K562 (cell line): ENCODE results near the gene DNAH3. TPM values are rescaled to one million over a fixed set of nuclear protein-coding genes. Genes with fewer than 3 reads are reported as not detected.

Experiments
- ATF2 ChIP-seq: sonication (generic); formaldehyde crosslinking; IDR thresholded peaks from 2 replicates; pipeline ENCODE4 v1.8.1; 2022; ENCODE audit warnings: missing genetic modification reagents
- CLOCK ChIP-seq: fragments of 250-450 bp; sonication (Bioruptor Pico); IDR thresholded peaks from 2 replicates; pipeline ENCODE4 v1.4.0; 2020; ENCODE audit warnings: mild to moderate bottlenecking, moderate library complexity, borderline replicate concordance
- DACH1 ChIP-seq: fragments of 450-650 bp; IDR thresholded peaks from 2 replicates; pipeline ENCODE4 v1.6.1; 2018; ENCODE audit not compliant: partially characterized antibody
- FOXM1 ChIP-seq, 2 experiments: fragments of 450-650 bp in 1 of 2; sonication (generic) in 1 of 2; formaldehyde crosslinking in 1 of 2; IDR thresholded peaks; 2 replicates each; pipeline versions ENCODE4 v1.6.1 to v1.9.0; 2017 to 2022; ENCODE audit warnings: low read depth in 2 of 2, mild to moderate bottlenecking in 2 of 2, missing genetic modification reagents in 1 of 2, moderate library complexity in 1 of 2
- MCM3 ChIP-seq: fragments of 450-650 bp; IDR thresholded peaks from 2 replicates; pipeline ENCODE4 v1.6.1; 2016
- NR4A1 ChIP-seq, 2 experiments: fragments of 250-450 bp in 1 of 2; fragments of 450-650 bp in 1 of 2; sonication (Bioruptor Pico) in 1 of 2; IDR thresholded peaks; 2 replicates each; pipeline versions ENCODE4 v1.4.0 to v1.6.1; 2016 to 2020; ENCODE audit warnings: mild to moderate bottlenecking in 2 of 2, missing compliant biosample characterization in 1 of 2, missing genetic modification characterization in 1 of 2, moderate library complexity in 1 of 2
- PML ChIP-seq: IDR thresholded peaks from 2 replicates; pipeline ENCODE4 v1.6.1; 2012; ENCODE audit warnings: low read length, inconsistent platforms
- POLR3G ChIP-seq: IDR thresholded peaks from 2 replicates; pipeline ENCODE4 v1.6.1; 2011; ENCODE audit not compliant: insufficient read length, insufficient replicate concordance; ENCODE audit errors: extremely low read depth
- ZBTB11 ChIP-seq, 3 experiments: fragments of 200-800 bp in 1 of 3; fragments of 250-450 bp in 1 of 3; fragments of 450-650 bp in 1 of 3; sonication (Bioruptor Pico) in 1 of 3; sonication (Bioruptor generic) in 1 of 3; formaldehyde crosslinking in 1 of 3; IDR thresholded peaks; 2 replicates each; pipeline versions ENCODE4 v1.6.1 to v1.8.0; 2016 to 2022; ENCODE audit warnings: mild to moderate bottlenecking in 2 of 3, missing genetic modification characterization in 2 of 3, missing compliant biosample characterization in 1 of 3, moderate library complexity in 1 of 3
- ZMIZ1 ChIP-seq, 2 experiments: fragments of 150-350 bp in 1 of 2; IDR thresholded peaks; 2 replicates each; pipeline ENCODE4 v1.6.1; 2012 to 2016; ENCODE audit warnings: low read depth in 2 of 2, low read length in 2 of 2, mild to moderate bottlenecking in 1 of 2, moderate library complexity in 1 of 2
- ZNF780A ChIP-seq: fragments of 250-450 bp; sonication (Bioruptor Pico); IDR thresholded peaks from 2 replicates; pipeline ENCODE4 v1.5.0; 2021; ENCODE audit warnings: mild to moderate bottlenecking
- polyA plus RNA-seq, 8 experiments: library from polyadenylated mRNA; depleted of rRNA in 4 of 8; stranded (reverse) in 5 of 8; unstranded in 3 of 8; fragments of >200 nt; fragmentation: Nextera tagmentation in 2 of 8; fragmentation: Illumina TruSeq in 1 of 8; extraction: Ambion mirVana in 2 of 8; extraction: Trizol in 1 of 8; gene quantifications; 2 replicates each; pipeline versions ENCODE4 v1.2.1 to v1.2.3, GENCODE V29; 2011 to 2014; ENCODE audit warnings: inconsistent platforms in 1 of 8, missing spikeins in 1 of 8
- total RNA-seq, 7 experiments: library from RNA; depleted of rRNA in 6 of 7; stranded (reverse); fragments of >200 nt in 6 of 7; fragmentation: Illumina TruSeq in 2 of 7; extraction: Trizol in 2 of 7; gene quantifications; 2 replicates each; pipeline versions ENCODE4 v1.2.1 to v1.2.3, GENCODE V29; 2011 to 2021; ENCODE audit warnings: low replicate concordance in 1 of 7
- TF ChIP-seq, protein P1 (sequence below): IDR thresholded peaks from 2 replicates; pipeline ENCODE4 v1.6.1; 2012; ENCODE audit warnings: low read depth, low read length, improper control_type of control experiment, borderline replicate concordance

DNAH3 gene
- total and polyA plus RNA-seq, 9 of the 15 experiments (the other 6 are each of a cell fraction or from before 2014, with no cell fraction given) = 0.32 to 0.84 (median 0.44) TPM

GRCh38 chr16:21116148-21116693 is 34.4 kb downstream of the DNAH3 start (continued):
- no peak for TF ChIP-seq ZBTB11 (CRISPR knock-in tag; IDR thresholded peaks at IDR 0.05)
- no peak for TF ChIP-seq ZMIZ1 (IDR thresholded peaks at IDR 0.05; ENCODE audit: low read depth in 2 of 2, low read length in 2 of 2)
- TF ChIP-seq ZNF780A = no peak
- peak; percentile 71; the same call in 1 of the 2 replicates for TF ChIP-seq FOXM1 (IDR thresholded peaks at IDR 0.05; ENCODE audit: low read depth)
- TF ChIP-seq FOXM1 (CRISPR knock-in tag; IDR thresholded peaks at IDR 0.05; ENCODE audit: low read depth) = no peak
- TF ChIP-seq PML = no peak; the same call in 1 of the 2 replicates
- no peak for TF ChIP-seq CLOCK
- no peak for TF ChIP-seq MCM3
- TF ChIP-seq ATF2 (CRISPR knock-in tag) = no peak
- no peak for TF ChIP-seq POLR3G
- TF ChIP-seq DACH1 = no peak
- no peak for TF ChIP-seq NR4A1 (CRISPR knock-in tag; IDR thresholded peaks at IDR 0.05)
- TF ChIP-seq NR4A1 (tag; IDR thresholded peaks at IDR 0.05) = 0 out of 2 replicates have a peak, but pooled peaks have one; percentile 21
- TF ChIP-seq, protein P1, sequence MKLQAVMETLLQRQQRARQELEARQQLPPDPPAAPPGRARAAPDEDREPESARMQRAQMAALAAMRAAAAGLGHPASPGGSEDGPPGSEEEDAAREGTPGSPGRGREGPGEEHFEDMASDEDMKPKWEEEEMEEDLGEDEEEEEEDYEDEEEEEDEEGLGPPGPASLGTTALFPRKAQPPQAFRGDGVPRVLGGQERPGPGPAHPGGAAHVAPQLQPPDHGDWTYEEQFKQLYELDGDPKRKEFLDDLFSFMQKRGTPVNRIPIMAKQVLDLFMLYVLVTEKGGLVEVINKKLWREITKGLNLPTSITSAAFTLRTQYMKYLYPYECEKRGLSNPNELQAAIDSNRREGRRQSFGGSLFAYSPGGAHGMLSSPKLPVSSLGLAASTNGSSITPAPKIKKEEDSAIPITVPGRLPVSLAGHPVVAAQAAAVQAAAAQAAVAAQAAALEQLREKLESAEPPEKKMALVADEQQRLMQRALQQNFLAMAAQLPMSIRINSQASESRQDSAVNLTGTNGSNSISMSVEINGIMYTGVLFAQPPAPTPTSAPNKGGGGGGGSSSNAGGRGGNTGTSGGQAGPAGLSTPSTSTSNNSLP = no peak
